H9 (cell line): ENCODE data around the gene E2F4. TPM values are rescaled to one million over a fixed set of nuclear protein-coding genes. Genes with fewer than 3 reads are reported as not detected.

ENCODE experiments used
- DNase-seq: peaks from one replicate; pipeline ENCODE4 v3.0.0-alpha.2; 2017
- H2AFZ ChIP-seq: one replicate; pipeline ENCODE4 v1.6.1; 2013; ENCODE audit warnings: mild to moderate bottlenecking, low read length, control low read depth, moderate library complexity
- H2AK5ac ChIP-seq: 2 replicates; pipeline ENCODE4 v1.6.1; 2013; ENCODE audit warnings: low read length, control low read depth, mixed read lengths; ENCODE audit not compliant: insufficient read length
- H2BK120ac ChIP-seq: one replicate; pipeline ENCODE4 v1.6.1; 2013; ENCODE audit warnings: low read depth, mild to moderate bottlenecking, low read length, control low read depth, inconsistent platforms; ENCODE audit not compliant: poor library complexity, severe bottlenecking
- H2BK12ac ChIP-seq: 2 replicates; pipeline ENCODE4 v1.6.1; 2013; ENCODE audit warnings: low read length, control low read depth, mixed read lengths, low read depth; ENCODE audit not compliant: insufficient read length
- H2BK15ac ChIP-seq: 2 replicates; pipeline ENCODE4 v1.6.1; 2013; ENCODE audit warnings: low read depth, low read length, control low read depth
- H2BK20ac ChIP-seq: one replicate; pipeline ENCODE4 v1.6.1; 2013; ENCODE audit warnings: low read depth, mild to moderate bottlenecking, low read length, control low read depth, inconsistent platforms; ENCODE audit not compliant: poor library complexity, severe bottlenecking
- H2BK5ac ChIP-seq: 2 replicates; pipeline ENCODE4 v1.6.1; 2013; ENCODE audit warnings: low read length, control low read depth, mixed read lengths; ENCODE audit not compliant: insufficient read length
- H3K14ac ChIP-seq: 2 replicates; pipeline ENCODE4 v1.6.1; 2013; ENCODE audit warnings: low read length, control low read depth; ENCODE audit not compliant: insufficient read depth
- H3K18ac ChIP-seq: 2 replicates; pipeline ENCODE4 v1.6.1; 2013; ENCODE audit warnings: low read depth, mild to moderate bottlenecking, mixed read lengths, low read length, control low read depth; ENCODE audit not compliant: insufficient read length
- H3K23ac ChIP-seq: 2 replicates; pipeline ENCODE4 v1.6.1; 2013; ENCODE audit warnings: low read length, control low read depth, mixed read lengths, low read depth; ENCODE audit not compliant: insufficient read length
- H3K23me2 ChIP-seq: 2 replicates; pipeline ENCODE4 v1.6.1; 2013; ENCODE audit warnings: low read depth, mild to moderate bottlenecking, mixed read lengths, low read length, control low read depth; ENCODE audit not compliant: insufficient read length, poor library complexity, severe bottlenecking
- H3K27ac ChIP-seq: 2 replicates; pipeline ENCODE4 v1.5.1; 2013; ENCODE audit warnings: low read length, control low read depth, mixed read lengths, low read depth; ENCODE audit not compliant: insufficient read length
- H3K27me3 ChIP-seq: 2 replicates; pipeline ENCODE4 v1.6.1; 2013; ENCODE audit warnings: low read length, control low read depth, inconsistent platforms; ENCODE audit not compliant: insufficient read depth
- H3K4ac ChIP-seq: 2 replicates; pipeline ENCODE4 v1.6.1; 2013; ENCODE audit warnings: low read depth, mild to moderate bottlenecking, control low read depth, inconsistent platforms, low read length, moderate library complexity
- H3K4me1 ChIP-seq: 2 replicates; pipeline ENCODE4 v1.6.1; 2013; ENCODE audit warnings: low read length, control low read depth, inconsistent platforms; ENCODE audit not compliant: insufficient read depth
- H3K4me2 ChIP-seq: 2 replicates; pipeline ENCODE4 v1.6.1; 2013; ENCODE audit warnings: low read length, control low read depth, mixed read lengths; ENCODE audit not compliant: insufficient read length, insufficient read depth
- H3K56ac ChIP-seq: 2 replicates; pipeline ENCODE4 v1.6.1; 2013; ENCODE audit warnings: low read depth, mild to moderate bottlenecking, mixed read lengths, low read length, control low read depth; ENCODE audit not compliant: insufficient read length
- H3K79me1 ChIP-seq: 2 replicates; pipeline ENCODE4 v1.6.1; 2013; ENCODE audit warnings: low read depth, mild to moderate bottlenecking, moderate library complexity, low read length, control low read depth, inconsistent platforms; ENCODE audit not compliant: insufficient read depth, poor library complexity, severe bottlenecking
- H3K79me2 ChIP-seq: 2 replicates; pipeline ENCODE4 v1.6.1; 2013; ENCODE audit warnings: low read length, control low read depth, inconsistent platforms; ENCODE audit not compliant: insufficient read depth
- H3K9ac ChIP-seq: 2 replicates; pipeline ENCODE4 v1.6.1; 2013; ENCODE audit warnings: low read length, control low read depth, mixed read lengths; ENCODE audit not compliant: insufficient read length; ENCODE audit errors: extremely low read depth
- H3K9me3 ChIP-seq: one replicate; pipeline ENCODE4 v1.6.1; 2013; ENCODE audit warnings: low read depth, low read length, inconsistent platforms; ENCODE audit not compliant: control insufficient read depth
- H3T11ph ChIP-seq: one replicate; pipeline ENCODE4 v1.6.1; 2013; ENCODE audit warnings: mild to moderate bottlenecking, low read length, control low read depth, inconsistent platforms
- H4K20me1 ChIP-seq: one replicate; pipeline ENCODE4 v1.6.1; 2013; ENCODE audit not compliant: control insufficient read depth, insufficient read length, insufficient read depth
- H4K5ac ChIP-seq: 2 replicates; pipeline ENCODE4 v1.6.1; 2013; ENCODE audit warnings: low read depth, mild to moderate bottlenecking, mixed read lengths, low read length, control low read depth; ENCODE audit not compliant: insufficient read length
- H4K8ac ChIP-seq: replicated peaks from 2 replicates; pipeline ENCODE4 v1.6.1; 2013; ENCODE audit warnings: low read length, control low read depth, mixed read lengths, low read depth; ENCODE audit not compliant: insufficient read length
- H4K91ac ChIP-seq: 2 replicates; pipeline ENCODE4 v1.6.1; 2013; ENCODE audit warnings: low read depth, mild to moderate bottlenecking, moderate library complexity, mixed read lengths, low read length, control low read depth; ENCODE audit not compliant: insufficient read length
- H3K27ac Mint-ChIP-seq, 3 experiments: 2 replicates in 2 of 3; 3 replicates in 1 of 3; pipeline ENCODE4 v1.8.0; 2020 to 2021; ENCODE audit warnings: mixed read lengths in 3 of 3, mild to moderate bottlenecking in 1 of 3, moderate library complexity in 1 of 3
- H3K27me3 Mint-ChIP-seq: 2 replicates; pipeline ENCODE4 v1.8.0; 2021; ENCODE audit warnings: low read depth, mild to moderate bottlenecking, moderate library complexity, mixed read lengths
- H3K36me3 Mint-ChIP-seq, 3 experiments: 2 replicates in 2 of 3; 3 replicates in 1 of 3; pipeline ENCODE4 v1.8.0; 2020 to 2021; ENCODE audit warnings: low read depth in 3 of 3, mixed read lengths in 3 of 3; ENCODE audit not compliant: insufficient read depth in 1 of 3
- H3K4me1 Mint-ChIP-seq, 2 experiments: 2 replicates each; pipeline ENCODE4 v1.8.0; 2020; ENCODE audit warnings: mixed read lengths in 2 of 2
- H3K4me3 Mint-ChIP-seq, 2 experiments: 2 replicates in 1 of 2; 3 replicates in 1 of 2; pipeline ENCODE4 v1.8.0; 2020 to 2021; ENCODE audit warnings: mild to moderate bottlenecking in 2 of 2, mixed read lengths in 2 of 2, moderate library complexity in 1 of 2
- H3K9me3 Mint-ChIP-seq, 2 experiments: 2 replicates in 1 of 2; 3 replicates in 1 of 2; pipeline ENCODE4 v1.8.0; 2020; ENCODE audit warnings: mild to moderate bottlenecking in 2 of 2, mixed read lengths in 2 of 2, moderate library complexity in 1 of 2
- WGBS: extraction: QIAGEN DNeasy Blood & Tissue Kit; methylation state at CpG from one replicate; pipeline ENCODE4 v1.1.7; 2013; ENCODE audit warnings: missing lambda C conversion rate, low lambda C conversion rate, mixed read lengths; ENCODE audit not compliant: insufficient read length; ENCODE audit errors: extremely low coverage; 5-methylcytosine and 5-hydroxymethylcytosine counted together
- total RNA-seq: library from RNA; stranded (reverse); gene quantifications from 2 replicates; pipeline ENCODE4 v1.2.1, GENCODE V29; 2021
- TF ChIP-seq, protein P1 (sequence below): fragments of 200-600 bp; sonication (generic); conservative IDR thresholded peaks from 3 replicates; pipeline ENCODE4 v1.8.0; 2021; ENCODE audit warnings: antibody characterized with exemption, mild to moderate bottlenecking

The E2F4 gene
- total RNA-seq, 1 experiment from 2014 or later, result 116 TPM

DNA sequence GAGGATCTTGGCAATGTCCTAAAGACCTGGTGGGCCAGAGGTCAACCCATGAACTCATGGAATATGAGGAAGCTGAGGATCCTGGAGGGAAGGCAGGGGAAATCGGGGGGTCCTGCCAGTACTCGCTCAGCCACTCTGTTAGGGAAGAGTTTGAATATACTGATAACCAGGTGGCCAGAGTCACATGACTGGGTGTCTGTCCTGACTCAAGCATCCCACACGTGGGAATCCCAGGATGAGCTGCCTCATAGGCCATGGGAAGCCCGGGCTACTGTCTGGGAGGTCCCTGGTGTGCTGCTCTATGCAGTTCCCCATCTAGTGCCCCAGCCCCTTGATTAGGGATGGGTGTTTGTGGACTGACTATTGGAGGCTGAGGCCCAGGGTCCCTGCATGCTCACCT, 3.6 kb upstream of the E2F4 start:
- Histone ChIP-seq H3K4me2 (no peak overlapping the region), H4K8ac (no peak overlapping the region), H3T11ph (no peak overlapping the region), H2BK20ac (no peak overlapping the region), H2BK120ac (no peak overlapping the region), H3K79me2 (peaks cover 10% of the 10 kb centered on the region; the same call in 1 of the 2 replicates), H2AFZ (no peak overlapping the region), H3K4ac (no peak overlapping the region), H3K27me3 (peaks cover 4% of the 10 kb centered on the region), H3K9me3 (no peaks in the 10 kb centered on the region), H2BK12ac (no peak overlapping the region), H2AK5ac (no peak overlapping the region), H3K4me1 (peaks cover 4% of the 10 kb centered on the region; the same call in 1 of the 2 replicates), H3K18ac (no peak overlapping the region), H3K23ac (no peak overlapping the region), H2BK15ac (no peak overlapping the region), H3K23me2 (peaks cover 18% of the 10 kb centered on the region), H2BK5ac (no peak overlapping the region), H4K5ac (no peak overlapping the region), H3K79me1 (peaks cover 10% of the 10 kb centered on the region), H3K9ac (no peak overlapping the region), H3K14ac (no peak overlapping the region), H3K27ac (no peak overlapping the region), H3K56ac (no peak overlapping the region), H4K20me1 (no peaks in the 10 kb centered on the region), H4K91ac (no peak overlapping the region)
- H3K27ac Mint-ChIP-seq, result no peak overlapping the region
- peaks cover 3 to 7% (median 5%) of the 10 kb centered on the region in 3 experiments; a peak in 5 of 7 replicates for H3K36me3 Mint-ChIP-seq
- no peaks in the 10 kb centered on the region; a peak in 2 of 5 replicates for H3K9me3 Mint-ChIP-seq
- H3K27me3 Mint-ChIP-seq, result peaks cover 29% of the 10 kb centered on the region
- no CpG with 5 or more reads among the region's 4 CpGs for WGBS
- TF ChIP-seq, protein P1, sequence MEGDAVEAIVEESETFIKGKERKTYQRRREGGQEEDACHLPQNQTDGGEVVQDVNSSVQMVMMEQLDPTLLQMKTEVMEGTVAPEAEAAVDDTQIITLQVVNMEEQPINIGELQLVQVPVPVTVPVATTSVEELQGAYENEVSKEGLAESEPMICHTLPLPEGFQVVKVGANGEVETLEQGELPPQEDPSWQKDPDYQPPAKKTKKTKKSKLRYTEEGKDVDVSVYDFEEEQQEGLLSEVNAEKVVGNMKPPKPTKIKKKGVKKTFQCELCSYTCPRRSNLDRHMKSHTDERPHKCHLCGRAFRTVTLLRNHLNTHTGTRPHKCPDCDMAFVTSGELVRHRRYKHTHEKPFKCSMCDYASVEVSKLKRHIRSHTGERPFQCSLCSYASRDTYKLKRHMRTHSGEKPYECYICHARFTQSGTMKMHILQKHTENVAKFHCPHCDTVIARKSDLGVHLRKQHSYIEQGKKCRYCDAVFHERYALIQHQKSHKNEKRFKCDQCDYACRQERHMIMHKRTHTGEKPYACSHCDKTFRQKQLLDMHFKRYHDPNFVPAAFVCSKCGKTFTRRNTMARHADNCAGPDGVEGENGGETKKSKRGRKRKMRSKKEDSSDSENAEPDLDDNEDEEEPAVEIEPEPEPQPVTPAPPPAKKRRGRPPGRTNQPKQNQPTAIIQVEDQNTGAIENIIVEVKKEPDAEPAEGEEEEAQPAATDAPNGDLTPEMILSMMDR, result no peak
- DNase-seq, result no peak
- no peak overlapping the region for H3K4me3 Mint-ChIP-seq
- peaks cover 30 to 36% of the 10 kb centered on the region in 2 experiments for H3K4me1 Mint-ChIP-seq
